Renal cortical epithelial cell (primary cell): Measurements from ENCODE around the gene ATRNL1. TPM values are rescaled to one million over a fixed set of nuclear protein-coding genes. Genes with fewer than 3 reads are reported as not detected.
"Not testable (repeated sequence)": the region's sequence is repeated elsewhere in the genome, so short reads cannot be mapped to it uniquely, and the experiment has no call there.

ENCODE experiments used
- DNase-seq: peaks from one replicate; pipeline ENCODE4 v3.0.0-alpha.2; 2011; ENCODE audit warnings: low read depth
- total RNA-seq: library from RNA; depleted of rRNA; stranded (reverse); fragments of >200 nt; gene quantifications from 2 replicates; pipeline ENCODE4 v1.2.3, GENCODE V29; 2014

Gene ATRNL1
- total RNA-seq, 1 donor from 2014 or later = 12.3 TPM

DNA sequence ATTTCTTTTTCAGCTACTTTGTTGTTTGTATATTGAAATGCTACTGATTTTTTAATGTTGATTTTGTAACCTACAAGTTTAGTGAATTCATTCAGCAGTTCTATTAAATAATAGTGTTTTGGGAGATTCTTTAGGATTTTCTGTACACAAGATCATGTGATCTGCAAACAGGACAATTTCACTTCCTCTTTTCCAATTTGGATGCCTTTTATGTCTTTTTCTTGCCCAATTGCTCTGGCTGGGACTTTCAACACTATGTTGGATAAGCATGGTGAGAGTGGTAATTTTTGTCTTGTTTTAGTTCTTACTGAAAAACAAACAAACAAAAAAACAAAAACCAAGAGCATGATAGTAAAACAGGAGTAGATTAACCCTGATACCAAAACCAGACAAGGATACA, 316.2 kb downstream of the ATRNL1 start:
- DNase-seq = no peak

DNA sequence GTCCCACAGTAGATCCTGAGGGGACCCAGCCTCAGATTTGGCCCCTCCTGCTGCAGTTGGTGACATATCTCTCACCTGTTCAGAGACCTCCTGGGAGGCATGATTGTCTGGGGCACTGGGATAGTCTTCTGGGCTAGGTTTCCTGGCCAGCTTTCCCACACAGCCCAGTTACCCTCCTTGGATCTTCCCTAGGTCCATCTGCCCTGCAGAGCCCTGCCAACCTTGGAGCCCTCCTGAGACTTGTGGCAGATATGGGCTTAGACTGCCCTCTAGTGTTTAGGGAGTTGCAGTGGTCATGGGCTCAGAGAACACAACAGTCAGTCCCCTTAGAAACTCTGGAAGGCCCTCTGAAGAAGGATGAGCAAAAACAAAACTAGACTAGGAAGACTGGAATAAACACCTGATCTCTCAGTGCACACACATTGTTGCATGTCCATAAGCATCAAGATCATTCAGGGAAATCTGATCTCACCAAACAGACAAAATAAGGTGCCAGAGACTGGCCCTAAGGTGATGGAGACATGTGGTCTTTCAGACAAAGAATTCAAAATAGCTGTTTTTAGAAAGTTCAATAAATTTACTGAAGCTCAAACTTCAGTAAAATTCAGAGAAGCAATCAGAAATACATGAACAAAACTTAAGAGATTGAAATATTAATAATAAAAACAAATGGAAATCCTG, 324.6 kb downstream of the ATRNL1 start:
- peak; percentile 53 for DNase-seq

DNA sequence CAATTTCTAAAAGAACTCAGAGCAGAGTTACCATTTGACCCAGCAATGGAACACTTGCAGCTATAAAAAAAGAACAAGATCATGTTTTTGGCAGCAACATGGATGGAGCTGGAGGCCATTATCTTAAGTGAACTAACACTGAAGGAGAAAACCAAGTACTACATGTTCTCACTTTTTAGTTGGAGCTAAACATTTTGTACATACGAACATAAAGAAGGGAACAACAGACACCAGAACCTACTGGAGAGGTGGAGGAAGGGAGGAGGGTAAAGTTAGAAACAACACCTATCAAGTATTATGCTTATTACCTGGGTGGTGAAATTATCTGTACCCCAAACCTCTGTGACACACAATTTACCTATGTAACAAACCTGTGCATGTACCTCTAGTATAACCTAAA, 329.5 kb downstream of the ATRNL1 start:
- no peak for DNase-seq

DNA sequence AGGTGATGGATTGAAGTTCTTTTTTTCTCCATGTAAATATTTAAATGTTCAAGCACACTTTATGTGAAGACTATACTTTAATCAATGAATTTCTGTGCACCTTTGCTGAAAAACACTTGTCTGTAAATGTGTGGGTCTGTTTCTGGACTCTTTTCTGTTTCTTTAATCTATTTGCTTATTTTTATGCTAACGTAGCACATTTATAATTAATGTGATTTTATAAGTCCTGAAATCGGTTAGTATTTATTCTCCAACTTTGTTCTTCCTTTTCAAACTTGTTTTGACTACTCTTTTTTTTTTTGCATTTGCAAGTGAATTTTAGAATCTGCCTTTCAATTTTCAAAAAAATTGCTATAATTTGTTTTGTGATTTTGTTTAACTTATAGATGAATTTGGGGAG, 334.4 kb downstream of the ATRNL1 start:
- DNase-seq = no peak

DNA sequence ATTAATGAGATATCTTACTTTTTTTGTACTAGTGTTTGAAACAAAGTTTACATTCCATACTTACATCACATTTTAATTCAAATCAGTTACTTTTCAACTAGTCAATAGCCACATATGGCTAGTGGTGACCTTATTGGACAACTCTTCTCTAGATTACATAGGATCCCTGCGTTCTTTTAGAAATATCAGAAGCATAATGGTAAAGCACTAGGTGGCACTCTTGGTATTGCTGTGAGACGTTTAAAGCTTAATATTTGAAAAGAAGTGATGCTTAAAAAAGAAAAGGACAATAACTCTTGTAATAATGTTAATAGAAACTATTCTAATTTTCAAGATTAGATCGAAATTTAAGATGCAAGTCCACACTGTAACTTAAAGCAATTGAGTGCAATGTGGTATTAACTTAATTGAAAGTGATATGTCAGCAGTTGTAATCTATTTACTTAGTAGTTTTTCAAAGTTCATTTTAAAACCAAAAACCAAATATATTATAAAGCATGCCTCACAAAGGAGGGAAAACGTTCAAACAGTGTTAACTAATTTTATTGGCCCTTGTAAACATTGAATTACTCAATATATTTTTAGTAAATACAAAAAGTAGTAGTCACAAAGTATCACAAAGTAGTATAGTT, 339.1 kb downstream of the ATRNL1 start:
- DNase-seq = peak; percentile 32

DNA sequence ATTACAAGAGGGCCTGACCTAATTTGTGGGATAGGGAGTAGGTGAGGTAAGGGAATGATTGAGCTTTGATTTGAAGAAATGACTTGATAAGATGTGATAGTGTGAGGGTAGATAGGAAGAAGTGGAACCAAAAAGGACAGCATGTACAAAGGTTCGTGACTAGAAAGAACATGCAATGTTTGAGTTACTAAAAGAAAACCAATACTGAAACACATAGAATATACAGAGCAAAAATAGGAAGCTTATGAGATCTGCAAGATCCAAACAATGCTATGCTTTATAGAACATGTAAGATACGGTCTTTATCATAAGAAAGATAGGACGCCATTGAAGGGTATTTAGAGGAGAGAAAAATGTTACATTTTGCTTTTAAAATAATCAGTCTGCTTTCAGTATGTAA, 343.8 kb downstream of the ATRNL1 start:
- no peak for DNase-seq

DNA sequence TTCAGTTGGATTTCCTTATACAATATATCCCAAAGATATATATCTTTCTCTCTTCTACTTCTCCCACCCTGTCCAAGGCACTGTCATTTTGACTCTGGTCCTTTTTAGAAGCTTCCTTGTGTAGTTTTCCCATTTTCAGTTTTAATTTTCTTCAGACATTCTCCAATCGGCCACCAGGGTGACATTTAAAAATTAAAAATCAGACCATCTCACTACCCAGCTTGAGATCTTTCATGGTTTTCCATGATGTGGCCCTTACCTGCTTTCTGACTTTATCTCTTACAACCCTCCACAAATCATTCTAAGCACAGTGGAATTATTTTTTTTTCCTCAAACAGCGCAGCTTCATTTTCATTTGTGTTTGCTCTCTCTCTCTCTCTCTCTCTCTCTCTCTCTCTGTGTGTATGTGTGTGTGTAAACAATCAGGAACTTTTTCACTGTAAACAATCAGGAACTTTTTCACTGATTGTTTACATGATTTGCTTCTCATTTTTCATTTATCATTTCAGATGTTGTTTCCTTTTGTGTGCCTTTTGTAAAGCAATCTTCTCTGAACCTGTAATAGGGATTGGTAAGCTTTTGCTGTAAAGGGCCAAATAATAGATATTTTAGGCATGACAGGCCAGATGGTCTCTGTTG, 348.9 kb downstream of the ATRNL1 start:
- no peak for DNase-seq

DNA sequence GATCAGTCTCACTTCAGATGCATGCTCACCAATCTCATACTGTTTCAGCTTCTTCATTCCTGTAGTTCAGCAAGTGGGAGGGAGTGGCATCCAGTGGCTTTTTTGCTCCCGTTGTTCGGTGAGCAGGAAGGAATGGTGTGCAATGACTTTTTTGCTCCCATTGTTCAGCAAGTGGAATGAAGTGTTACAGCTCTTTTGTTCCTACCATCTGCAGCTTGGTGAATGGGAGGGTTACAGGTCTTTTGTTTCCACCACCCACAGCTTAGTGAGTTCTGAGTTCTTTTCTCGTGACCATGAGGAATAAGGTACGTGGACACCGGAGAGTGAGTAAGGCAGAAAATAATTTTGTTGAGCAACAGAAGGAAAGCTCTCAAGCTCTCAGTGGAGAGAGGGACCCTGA, 363.6 kb downstream of the ATRNL1 start:
- DNase-seq = no peak

DNA sequence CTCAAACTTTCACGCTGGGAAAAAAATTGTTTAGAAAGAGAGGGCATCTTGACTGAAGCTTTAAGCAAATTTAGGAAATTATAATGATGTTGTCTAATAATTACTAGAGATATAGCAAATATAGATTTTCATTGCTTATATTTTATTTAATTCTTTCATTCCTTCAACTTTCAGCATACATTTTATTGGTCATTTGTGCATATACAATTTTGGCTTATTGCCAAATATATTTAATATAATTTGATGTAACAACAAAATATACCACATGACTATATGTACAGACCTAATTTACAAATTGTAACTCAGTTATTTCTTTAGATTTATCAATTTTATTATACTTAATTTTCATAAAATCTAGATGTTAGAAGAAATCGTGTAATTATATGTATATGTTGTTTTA, 390.1 kb downstream of the ATRNL1 start:
- DNase-seq = no peak

DNA sequence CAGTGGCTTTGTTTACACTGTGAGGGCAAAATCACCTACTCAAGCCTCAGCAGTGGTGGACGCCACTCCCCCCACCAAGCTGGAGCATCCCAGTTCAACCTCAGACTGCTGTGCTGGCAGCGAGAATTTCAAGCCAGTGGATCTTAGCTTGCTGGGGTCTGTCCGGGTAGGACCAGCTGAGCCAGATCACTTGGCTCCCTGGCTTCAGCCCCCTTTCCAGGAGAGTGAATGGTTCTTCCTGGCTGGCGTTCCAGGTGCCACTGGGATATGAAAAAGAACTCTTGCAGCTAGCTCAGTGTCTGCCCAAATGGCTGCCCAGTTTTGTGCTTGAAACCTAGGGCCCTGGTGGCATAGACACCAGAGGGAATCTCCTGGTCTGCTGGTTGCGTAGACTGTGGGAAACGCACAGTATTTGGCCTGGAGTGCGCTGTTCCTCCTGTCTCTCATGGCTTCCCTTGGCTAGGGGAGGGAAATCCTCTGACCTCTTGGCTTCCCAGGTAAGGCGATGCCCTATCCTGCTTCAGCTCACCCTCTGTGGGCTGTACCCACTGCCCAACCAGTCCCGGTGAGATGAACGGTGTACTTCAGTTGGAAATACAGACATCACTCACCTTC, 398.5 kb downstream of the ATRNL1 start:
- no peak for DNase-seq

DNA sequence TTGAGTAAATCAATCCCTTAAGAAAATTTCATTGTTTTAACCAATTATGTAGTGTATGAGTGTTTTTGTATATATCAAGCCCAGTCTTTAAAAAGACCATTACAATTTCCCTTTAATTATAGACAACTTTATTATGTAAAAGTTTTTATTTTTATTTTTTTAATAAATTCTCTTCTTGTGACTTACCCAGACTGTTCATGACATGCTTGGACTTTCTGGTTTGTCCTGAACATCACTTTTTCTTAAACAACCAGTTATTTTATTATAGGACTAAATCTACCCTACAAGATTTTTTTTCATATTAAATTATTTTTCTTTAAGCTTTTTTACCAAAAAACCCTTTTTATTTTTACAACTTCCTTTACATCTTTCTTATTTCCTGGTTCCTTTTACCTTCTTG, 410.4 kb downstream of the ATRNL1 start:
- no peak for DNase-seq

DNA sequence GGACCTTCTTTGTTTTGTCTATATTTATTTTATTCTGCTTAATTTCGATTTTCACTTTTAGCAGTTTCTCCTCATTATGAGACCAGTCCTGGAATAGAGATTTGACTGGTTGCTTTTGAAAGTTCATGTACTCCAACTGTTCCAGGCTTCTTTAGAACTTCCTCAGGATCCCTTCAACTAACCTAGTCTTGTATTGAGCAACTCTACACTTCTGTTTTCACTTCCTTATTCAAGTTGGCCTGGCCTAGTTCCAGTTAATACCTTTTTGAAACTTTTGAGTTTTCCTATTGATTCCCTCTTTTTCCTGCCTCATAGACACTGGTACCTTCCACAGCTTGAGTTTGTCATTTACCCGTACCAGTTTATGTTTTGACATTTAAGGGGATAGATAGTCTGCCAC, 421.7 kb downstream of the ATRNL1 start:
- no peak for DNase-seq

DNA sequence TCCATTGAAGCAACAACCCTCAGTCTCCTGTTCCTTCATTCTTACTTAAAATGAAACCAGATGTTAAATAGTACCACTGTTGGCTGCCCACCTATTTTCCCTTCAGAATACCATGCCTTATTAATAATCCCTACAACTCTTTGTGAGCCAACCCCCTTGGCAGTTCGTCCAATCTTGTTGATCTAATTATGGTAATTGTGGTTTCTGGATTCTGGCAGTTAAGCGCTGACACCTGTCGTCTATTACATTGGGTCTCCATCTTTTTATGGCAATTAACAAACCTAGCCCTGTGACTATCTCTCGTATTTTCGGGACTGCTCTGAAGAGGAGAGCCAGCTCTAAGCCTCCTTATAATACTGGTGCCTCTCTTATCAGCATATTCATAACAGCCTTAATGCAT, 432.0 kb downstream of the ATRNL1 start:
- DNase-seq = no peak

DNA sequence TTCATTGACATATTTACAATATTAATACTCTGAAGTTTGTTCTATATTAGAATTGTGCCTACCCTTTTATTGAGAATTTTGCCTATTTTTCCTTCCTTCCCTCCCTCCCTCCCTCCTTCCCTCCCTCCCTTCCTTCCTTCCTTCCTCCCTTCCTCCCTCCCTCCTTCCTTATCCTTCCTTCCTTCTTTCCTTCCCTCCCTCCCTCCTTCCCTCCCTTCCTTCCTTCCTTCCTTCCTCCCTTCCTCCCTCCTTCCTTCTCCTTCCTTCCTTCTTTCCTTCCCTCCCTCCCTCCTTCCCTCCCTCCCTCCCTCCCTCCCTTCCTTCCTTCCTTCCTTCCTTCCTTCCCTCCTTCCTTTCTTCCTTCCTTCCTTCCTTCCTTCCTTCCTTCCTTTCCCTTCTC, 434.5 kb downstream of the ATRNL1 start:
- not testable (repeated sequence) for DNase-seq

DNA sequence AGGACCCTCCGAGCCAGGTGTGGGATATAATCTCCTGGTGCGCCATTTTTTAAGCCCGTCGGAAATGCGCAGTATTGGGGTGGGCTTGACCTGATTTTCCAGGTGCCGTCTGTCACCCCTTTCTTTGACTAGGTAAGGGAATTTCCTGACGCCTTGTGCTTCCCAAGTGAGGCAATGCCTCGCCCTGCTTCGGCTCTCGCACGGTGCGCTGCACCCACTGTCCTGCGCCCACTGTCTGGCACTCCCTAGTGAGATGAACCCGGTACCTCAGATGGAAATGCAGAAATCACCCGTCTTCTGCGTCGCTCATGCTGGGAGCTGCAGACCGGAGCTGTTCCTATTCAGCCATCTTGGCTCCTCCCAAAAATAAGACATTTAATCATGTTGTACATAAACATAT, 443.2 kb downstream of the ATRNL1 start:
- not testable (repeated sequence) for DNase-seq

DNA sequence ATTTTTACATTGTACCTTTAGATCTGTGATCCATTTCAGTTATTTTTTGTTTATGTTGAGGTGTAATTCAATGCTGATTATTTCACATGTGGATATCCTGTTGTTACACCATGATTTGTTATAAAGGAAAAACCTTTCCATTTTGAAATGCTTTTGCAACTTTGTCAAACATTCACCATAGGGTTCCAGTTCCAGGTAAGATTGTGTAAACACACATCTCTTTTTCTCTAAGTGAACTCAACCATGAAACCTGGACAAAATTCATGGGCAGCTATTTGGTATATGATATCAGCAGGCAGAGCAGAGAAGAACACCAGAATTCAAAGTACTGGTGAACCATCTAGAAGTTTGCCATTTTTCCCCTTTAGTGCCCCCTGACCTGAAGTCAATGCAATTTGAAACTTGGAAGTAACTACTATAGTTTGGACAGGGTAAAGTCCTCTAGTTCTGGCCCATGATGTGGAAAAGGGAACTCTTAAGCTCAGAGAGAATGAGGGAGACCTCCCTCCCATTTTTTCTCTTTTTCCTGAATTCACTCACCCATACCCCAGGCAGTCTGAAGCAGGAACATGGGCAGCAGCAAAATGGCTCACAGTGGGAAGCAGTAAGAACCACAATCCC, 446.1 kb downstream of the ATRNL1 start:
- DNase-seq = peak; percentile 53

DNA sequence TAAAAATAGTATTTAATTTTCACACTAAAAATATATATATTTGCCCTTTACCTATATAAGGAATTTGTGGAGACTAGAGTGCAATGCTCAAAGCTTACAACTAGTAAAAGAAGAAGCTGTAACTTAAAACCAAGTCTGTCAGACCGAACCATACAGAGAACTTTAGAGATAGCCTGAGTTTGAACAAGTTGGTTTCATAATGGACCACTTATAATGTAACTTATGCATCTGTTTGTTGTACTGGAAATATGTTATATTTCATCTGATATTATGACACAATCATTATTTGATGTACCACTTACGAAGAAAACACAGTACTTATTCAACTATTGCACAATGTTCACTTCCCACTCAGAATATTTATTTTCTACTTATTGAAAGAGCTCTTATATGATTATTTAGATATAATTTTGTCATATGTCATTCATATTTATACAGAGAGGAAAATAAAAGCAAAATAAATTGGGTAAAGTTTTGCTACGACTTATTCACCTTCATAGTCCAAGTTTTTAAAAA, 462.8 kb downstream of the ATRNL1 start:
- DNase-seq = no peak

DNA sequence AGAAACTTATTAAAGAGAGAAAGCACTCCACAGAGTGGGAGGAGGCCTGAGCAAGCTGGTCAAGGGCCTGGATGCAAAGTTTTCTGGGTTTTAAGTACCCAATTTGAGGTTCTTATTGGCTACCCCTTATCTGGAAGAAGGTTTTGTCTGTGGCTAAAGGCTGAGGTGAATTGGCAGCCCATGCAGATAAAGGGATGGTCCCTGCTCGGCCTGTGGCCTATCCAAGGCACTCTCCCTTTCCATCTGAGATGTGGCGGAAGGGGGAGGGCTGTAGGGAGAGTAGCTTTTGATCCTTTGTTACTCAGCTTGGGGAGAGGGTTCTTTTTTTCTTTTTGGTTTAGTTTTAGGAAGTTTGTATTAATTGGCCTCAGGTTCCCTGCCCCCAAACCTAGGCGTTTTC, 465.1 kb downstream of the ATRNL1 start:
- DNase-seq = no peak

DNA sequence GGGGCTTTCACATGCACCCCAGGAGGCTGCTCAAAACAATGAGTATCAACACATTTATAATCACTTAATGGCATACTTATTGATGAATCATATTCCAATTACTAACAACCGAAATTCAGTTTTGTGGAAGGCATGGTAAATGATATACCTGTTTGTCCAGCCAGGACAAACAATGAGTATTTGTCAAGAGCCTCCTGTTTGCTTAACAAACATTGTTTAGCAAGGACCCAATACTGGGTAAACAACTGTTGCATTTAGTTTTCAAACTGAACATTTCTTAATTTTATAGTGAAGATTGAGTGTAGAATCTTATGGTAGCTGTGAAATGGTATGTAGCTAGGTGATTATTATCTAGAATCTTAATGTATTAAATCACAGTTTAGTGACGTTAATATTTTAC, 473.7 kb downstream of the ATRNL1 start:
- peak; percentile 57 for DNase-seq

DNA sequence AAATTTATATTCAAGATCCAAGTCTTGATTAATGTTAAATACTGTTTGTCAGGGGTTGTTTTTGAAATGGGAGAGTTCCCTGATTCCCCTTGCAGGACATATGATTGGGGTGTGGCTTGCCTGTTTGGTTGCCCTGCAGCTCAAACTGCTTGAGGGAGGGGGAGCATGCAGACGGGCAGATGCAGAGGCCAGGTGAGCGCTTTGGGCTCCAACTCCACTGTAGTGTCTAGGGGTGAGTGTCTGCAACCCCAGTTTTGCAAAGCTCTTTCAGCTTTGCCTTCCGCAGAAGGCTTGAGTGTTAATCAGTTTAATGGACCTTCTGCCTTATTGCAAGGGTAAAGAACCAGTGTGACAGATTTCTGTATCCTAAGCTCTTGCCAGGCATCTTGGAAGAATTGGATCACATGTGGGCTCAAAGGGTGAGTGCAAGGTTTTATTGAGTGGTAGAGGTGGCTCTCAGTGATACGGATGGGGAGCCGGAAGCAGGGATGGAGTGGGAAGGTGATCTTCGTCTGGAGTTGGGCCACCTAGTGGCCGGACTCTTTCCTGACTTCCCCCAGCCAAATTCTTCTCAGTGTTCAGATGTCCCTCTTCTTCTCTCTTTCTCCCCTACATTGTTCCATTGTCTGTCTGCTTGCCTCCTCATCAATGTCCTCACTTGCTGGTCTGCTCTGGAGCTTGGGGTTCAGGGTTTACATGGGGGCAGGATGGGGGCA, 479.7 kb downstream of the ATRNL1 start:
- DNase-seq = no peak

DNA sequence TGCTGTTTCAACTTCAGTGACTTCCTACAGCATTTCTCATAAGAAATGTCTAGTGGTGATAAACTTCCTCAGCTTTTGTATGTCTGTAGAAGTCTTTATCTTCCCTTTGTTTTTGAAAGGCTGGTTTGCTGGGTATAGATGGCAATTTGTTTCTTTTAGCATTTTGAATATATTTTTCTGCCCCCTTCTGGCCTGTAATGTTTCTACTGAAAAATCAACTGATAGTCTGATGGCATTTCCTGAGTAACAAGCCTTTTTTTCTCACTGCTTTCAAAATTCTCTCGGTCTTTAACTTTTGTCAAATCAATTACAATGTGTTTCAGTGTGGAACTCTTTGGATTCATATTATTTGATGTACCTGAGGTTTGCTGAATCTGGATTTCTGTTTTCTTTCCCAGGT, 487.1 kb downstream of the ATRNL1 start:
- DNase-seq = no peak

DNA sequence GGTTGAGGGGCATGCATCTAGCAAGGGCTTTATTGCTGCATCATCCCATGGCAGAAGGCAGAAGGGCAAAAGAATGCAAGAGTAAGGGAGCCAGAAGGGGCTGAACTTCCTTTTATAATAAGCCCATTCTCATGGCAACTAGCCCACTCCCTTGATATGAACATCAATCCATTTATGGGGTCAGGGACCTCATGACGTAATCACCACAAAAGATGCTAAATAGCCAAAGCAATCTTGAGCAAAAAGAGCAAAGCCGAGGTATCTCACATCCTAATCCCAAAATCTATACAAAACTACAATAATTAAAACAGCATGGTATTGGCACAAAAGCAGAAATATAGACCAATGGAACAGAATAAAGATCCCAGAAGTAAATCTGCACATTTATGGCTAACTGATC, 499.9 kb downstream of the ATRNL1 start:
- DNase-seq = no peak
